Tibial nerve (tissue), 4 donors: Measurements from ENCODE around the gene DLD. TPM values are rescaled to one million over a fixed set of nuclear protein-coding genes. Genes with fewer than 3 reads are reported as not detected.
A peak's percentile ranks its signal among the peaks of the same experiment; 100 is the strongest.

ENCODE experiments used
- DNase-seq, 2 donors: peaks; one replicate each; pipeline ENCODE4 v3.0.0-alpha.2; 2019; ENCODE audit warnings: low spot score in 2 of 2
- H3K27ac ChIP-seq, 4 donors: fragments of 200-600 bp; sonication (generic) in 3 of 4; one replicate each; pipeline ENCODE4 v1.5.1; 2017 to 2019; ENCODE audit warnings: mild to moderate bottlenecking in 1 of 4
- H3K27me3 ChIP-seq, 2 donors: fragments of 200-600 bp; sonication (generic) in 1 of 2; one replicate each; pipeline versions ENCODE4 v1.5.1 to v1.6.0; 2017 to 2019
- H3K36me3 ChIP-seq, 3 donors: fragments of 200-600 bp; sonication (generic); one replicate each; pipeline ENCODE4 v1.5.1; 2018 to 2019
- H3K4me1 ChIP-seq, 4 donors: fragments of 200-600 bp; sonication (generic) in 3 of 4; one replicate each; pipeline ENCODE4 v1.5.1; 2017 to 2019
- H3K4me3 ChIP-seq, 4 donors: fragments of 200-600 bp; sonication (generic) in 3 of 4; one replicate each; pipeline ENCODE4 v1.5.1; 2017 to 2019; ENCODE audit warnings: mild to moderate bottlenecking in 1 of 4, moderate library complexity in 1 of 4
- H3K9me3 ChIP-seq, 4 donors: fragments of 200-600 bp; sonication (generic) in 3 of 4; one replicate each; pipeline ENCODE4 v1.5.1; 2017 to 2019
- CTCF ChIP-seq, 5 experiments: fragments of 200-600 bp in 3 of 5; fragments of 450-650 bp in 2 of 5; sonication (generic) in 3 of 5; IDR thresholded peaks; one replicate each; pipeline ENCODE4 v1.5.1; 2016 to 2019; ENCODE audit warnings: antibody characterized with exemption in 5 of 5, mild to moderate bottlenecking in 3 of 5, moderate library complexity in 2 of 5
- EP300 ChIP-seq, 2 donors: sonication (generic); formaldehyde crosslinking; IDR thresholded peaks; one replicate each; pipeline ENCODE4 v1.6.1; 2017; ENCODE audit warnings: antibody characterized with exemption in 2 of 2, mild to moderate bottlenecking in 1 of 2
- POLR2A ChIP-seq, 2 donors: fragments of 450-650 bp; IDR thresholded peaks; one replicate each; pipeline ENCODE4 v1.6.1; 2017; ENCODE audit warnings: antibody characterized with exemption in 2 of 2, mild to moderate bottlenecking in 2 of 2, moderate library complexity in 2 of 2
- WGBS, 2 donors: methylation state at CpG; one replicate each; pipeline ENCODE4 v1.1.5; 2018; 5-methylcytosine and 5-hydroxymethylcytosine counted together
- total RNA-seq, 4 donors: library from RNA; depleted of rRNA; stranded (reverse); fragments of >200 nt; gene quantifications; one replicate each; pipeline ENCODE4 v1.1.0, GENCODE V29; 2016

Gene DLD
- total RNA-seq, 4 donors from 2014 or later, result 43.5 to 67.3 (median 59.9) TPM

- Histone ChIP-seq H3K36me3 (peaks cover 0 to 46% (median 0%) of the 10 kb centered on the region in 3 donors), H3K27me3 (no peaks in the 10 kb centered on the region), H3K4me1 (peaks cover 0 to 31% (median 2%) of the 10 kb centered on the region in 4 donors), H3K9me3 (no peaks in the 10 kb centered on the region), H3K4me3 (no peak overlapping the region), H3K27ac (no peak overlapping the region)
- no peak for DNase-seq
- TF ChIP-seq EP300 (IDR thresholded peaks at IDR 0.05), result no peak
- TF ChIP-seq CTCF (IDR thresholded peaks at IDR 0.05), result no peak
- TF ChIP-seq POLR2A (IDR thresholded peaks at IDR 0.05), result no peak
Measured at GRCh38 chr7:107902381-107902780, 11.4 kb downstream of the DLD start.

GRCh38 chr7:107907790-107908189 is 16.8 kb downstream of the DLD start:
- peak overlapping the region in 1 of 4 donors; percentile 37 for H3K27ac ChIP-seq

GRCh38 chr7:107909445-107909844 is 18.5 kb downstream of the DLD start:
- no peak overlapping the region for H3K4me3 ChIP-seq
- no peak for TF ChIP-seq CTCF (IDR thresholded peaks at IDR 0.05)
- no peak overlapping the region for H3K27ac ChIP-seq
- peaks cover 0 to 85% (median 0%) of the 10 kb centered on the region in 3 donors for H3K36me3 ChIP-seq
- 94 to 97% methylated on average over 1 of the region's 1 CpG for WGBS, 2 donors
- peaks cover 0 to 23% (median 2%) of the 10 kb centered on the region in 4 donors for H3K4me1 ChIP-seq
- no peak for DNase-seq
- H3K9me3 ChIP-seq, result no peaks in the 10 kb centered on the region
- H3K27me3 ChIP-seq, result no peaks in the 10 kb centered on the region

More at GRCh38 chr7:107907790-107908189, 16.8 kb downstream of the DLD start:
- no peaks in the 10 kb centered on the region for H3K9me3 ChIP-seq
- TF ChIP-seq EP300 (IDR thresholded peaks at IDR 0.05) (peak in 1 of 2 donors; percentile 74), POLR2A (IDR thresholded peaks at IDR 0.05) (no peak), CTCF (IDR thresholded peaks at IDR 0.05) (no peak)
- WGBS, 2 donors, result 89 to 90% methylated on average over 2 of the region's 2 CpGs
- H3K27me3 ChIP-seq, result no peaks in the 10 kb centered on the region
- no peak overlapping the region for H3K4me3 ChIP-seq
- DNase-seq, result no peak
- H3K4me1 ChIP-seq, result peaks cover 0 to 12% (median 2%) of the 10 kb centered on the region in 4 donors
- H3K36me3 ChIP-seq, result peaks cover 0 to 100% (median 0%) of the 10 kb centered on the region in 3 donors

- 65 to 95% methylated on average over 2 of the region's 2 CpGs for WGBS, 2 donors
- no peaks in the 10 kb centered on the region for H3K27me3 ChIP-seq
- peaks cover 0 to 69% (median 2%) of the 10 kb centered on the region in 3 donors for H3K36me3 ChIP-seq
- no peak for TF ChIP-seq CTCF (IDR thresholded peaks at IDR 0.05)
- TF ChIP-seq POLR2A (IDR thresholded peaks at IDR 0.05), result no peak
- TF ChIP-seq EP300 (IDR thresholded peaks at IDR 0.05), result no peak
- DNase-seq, result no peak
- no peaks in the 10 kb centered on the region for H3K9me3 ChIP-seq
- H3K27ac ChIP-seq, result no peak overlapping the region
- no peak overlapping the region for H3K4me3 ChIP-seq
- H3K4me1 ChIP-seq, result peaks cover 0 to 22% (median 2%) of the 10 kb centered on the region in 4 donors
Measured at GRCh38 chr7:107911981-107912380, 21.0 kb downstream of the DLD start.

GRCh38 chr7:107913851-107914250 is 22.9 kb downstream of the DLD start:
- no peak overlapping the region for H3K4me3 ChIP-seq
- TF ChIP-seq EP300 (IDR thresholded peaks at IDR 0.05), result no peak
- no peak for TF ChIP-seq POLR2A (IDR thresholded peaks at IDR 0.05)
- TF ChIP-seq CTCF (IDR thresholded peaks at IDR 0.05), result no peak
- no peak overlapping the region for H3K27ac ChIP-seq
- WGBS, 2 donors, result 78 to 81% methylated on average over 2 of the region's 2 CpGs
- no peak for DNase-seq
- no peaks in the 10 kb centered on the region for H3K27me3 ChIP-seq
- peaks cover 0 to 11% (median 0%) of the 10 kb centered on the region in 4 donors for H3K4me1 ChIP-seq
- H3K9me3 ChIP-seq, result no peaks in the 10 kb centered on the region
- peaks cover 0 to 69% (median 10%) of the 10 kb centered on the region in 3 donors for H3K36me3 ChIP-seq
